B cell (primary cell): Measurements from ENCODE around the gene RPH3AL. TPM values are rescaled to one million over a fixed set of nuclear protein-coding genes. Genes with fewer than 3 reads are reported as not detected.
"Not testable (repeated sequence)": the region's sequence is repeated elsewhere in the genome, so short reads cannot be mapped to it uniquely, and the experiment has no call there.

Experiments
- ATAC-seq: fragments of 200-7000 bp; cut with Tn5 transposase; one replicate; pipeline ENCODE4 v1.10.0; 2021; ENCODE audit warnings: low read depth, mild to moderate bottlenecking, moderate number of reproducible peaks, moderate library complexity
- CTCF ChIA-PET: fragments of 350-600 bp; sonication (Branson Sonifier 250); formaldehyde crosslinking; loops from one replicate; lab custom pipeline; 2021; ENCODE audit warnings: antibody characterized with exemption, inconsistent platforms; lab: Charles Lee
- POLR2A ChIA-PET: fragments of 350-600 bp; sonication (Branson Sonifier 250); formaldehyde crosslinking; loops from one replicate; lab custom pipeline; 2021; ENCODE audit warnings: antibody characterized with exemption; lab: Charles Lee
- DNase-seq: peaks from one replicate; pipeline ENCODE4 v3.0.0; 2013
- H2AFZ ChIP-seq: 2 replicates; pipeline ENCODE4 v1.6.1; 2012; ENCODE audit warnings: mild to moderate bottlenecking, low read depth, low read length; ENCODE audit not compliant: insufficient read depth, poor library complexity, severe bottlenecking
- H3K27ac ChIP-seq, 2 donors: 1 replicate in 1 of 2; 2 replicates in 1 of 2; pipeline ENCODE4 v1.5.1; 2012 to 2013; ENCODE audit warnings: low read length in 2 of 2, mild to moderate bottlenecking in 2 of 2, moderate library complexity in 1 of 2
- H3K27me3 ChIP-seq, 4 experiments: fragments of 200-600 bp in 1 of 4; sonication (generic) in 1 of 4; replicated peaks in 1 of 4; 1 replicate in 2 of 4; 2 replicates in 2 of 4; pipeline versions ENCODE4 v1.6.1 to v1.7.0; 2013 to 2016; ENCODE audit warnings: low read length in 3 of 4, mild to moderate bottlenecking in 2 of 4, mixed read lengths in 1 of 4, moderate library complexity in 1 of 4; ENCODE audit not compliant: insufficient read depth in 4 of 4, control insufficient read depth in 3 of 4; ENCODE audit errors: control extremely low read depth in 1 of 4
- H3K36me3 ChIP-seq, 2 experiments: replicated peaks in 1 of 2; 1 replicate in 1 of 2; 2 replicates in 1 of 2; pipeline versions ENCODE4 v1.6.1 to v1.7.1; 2013; ENCODE audit warnings: low read length in 1 of 2; ENCODE audit not compliant: insufficient read depth in 2 of 2, control insufficient read depth in 1 of 2; ENCODE audit errors: control extremely low read depth in 1 of 2, extremely low read depth in 1 of 2
- H3K4me1 ChIP-seq, 2 donors: fragments of 200-600 bp in 1 of 2; sonication (generic) in 1 of 2; 1 replicate in 1 of 2; 2 replicates in 1 of 2; pipeline versions ENCODE4 v1.5.1 to v1.6.1; 2013 to 2017; ENCODE audit warnings: low read length in 2 of 2; ENCODE audit not compliant: control insufficient read depth in 2 of 2, insufficient read depth in 2 of 2
- H3K4me2 ChIP-seq: replicated peaks from 2 replicates; pipeline ENCODE3; 2012; ENCODE audit warnings: mild to moderate bottlenecking, low read depth, low read length; ENCODE audit not compliant: poor library complexity, severe bottlenecking
- H3K4me3 ChIP-seq, 5 experiments: fragments of 200-600 bp in 1 of 5; sonication (generic) in 1 of 5; 1 replicate in 3 of 5; 2 replicates in 2 of 5; pipeline versions ENCODE4 v1.5.1 to v1.7.0; 2011 to 2016; ENCODE audit warnings: low read length in 4 of 5, mild to moderate bottlenecking in 4 of 5, low read depth in 2 of 5, control low read depth in 1 of 5, moderate library complexity in 1 of 5; ENCODE audit not compliant: insufficient read depth in 1 of 5; ENCODE audit errors: control extremely low read depth in 1 of 5, extremely low read depth in 1 of 5
- H3K79me2 ChIP-seq: fragments of 200-600 bp; sonication (generic); one replicate; pipeline ENCODE4 v1.6.0; 2016; ENCODE audit warnings: low read length; ENCODE audit not compliant: control insufficient read depth, insufficient read depth
- H3K9ac ChIP-seq: fragments of 200-600 bp; sonication (generic); 2 replicates; pipeline ENCODE4 v1.6.1; 2017; ENCODE audit warnings: mild to moderate bottlenecking, low read length, moderate library complexity
- H3K9me3 ChIP-seq, 3 donors: one replicate each; pipeline versions ENCODE4 v1.6.1 to v1.7.1; 2013; ENCODE audit warnings: low read length in 2 of 3; ENCODE audit not compliant: control insufficient read depth in 2 of 3, insufficient read depth in 1 of 3; ENCODE audit errors: control extremely low read depth in 1 of 3
- H4K20me1 ChIP-seq: 2 replicates; pipeline ENCODE4 v1.6.0; 2012; ENCODE audit warnings: mild to moderate bottlenecking, low read length; ENCODE audit not compliant: insufficient read depth, control insufficient read depth, poor library complexity, severe bottlenecking
- H3K27ac Mint-ChIP-seq: one replicate; pipeline ENCODE4 v1.8.0; 2021; ENCODE audit warnings: mixed read lengths
- H3K27me3 Mint-ChIP-seq: one replicate; pipeline ENCODE4 v1.8.0; 2021; ENCODE audit warnings: mixed read lengths
- H3K4me1 Mint-ChIP-seq: one replicate; pipeline ENCODE4 v1.8.0; 2021; ENCODE audit warnings: mixed read lengths
- H3K4me3 Mint-ChIP-seq: one replicate; pipeline ENCODE4 v1.8.0; 2021; ENCODE audit warnings: mixed read lengths
- H3K9me3 Mint-ChIP-seq: one replicate; pipeline ENCODE4 v1.8.0; 2022; ENCODE audit warnings: mixed read lengths; ENCODE audit not compliant: insufficient read depth
- CTCF ChIP-seq: fragments of 200-600 bp; IDR thresholded peaks from one replicate; pipeline ENCODE4 v1.8.0; 2022; ENCODE audit warnings: antibody characterized with exemption, mild to moderate bottlenecking
- EZH2 ChIP-seq: IDR thresholded peaks from 2 replicates; pipeline ENCODE4 v1.6.1; 2012; ENCODE audit warnings: borderline replicate concordance, low read depth, mild to moderate bottlenecking, moderate library complexity, low read length; ENCODE audit not compliant: insufficient read depth, poor library complexity, severe bottlenecking
- WGBS: methylation state at CpG from one replicate; pipeline ENCODE4 v1.1.5; 2013; ENCODE audit warnings: missing lambda C conversion rate; ENCODE audit not compliant: insufficient coverage; 5-methylcytosine and 5-hydroxymethylcytosine counted together
- intact Hi-C: fragments of 100-400 bp; cut with micrococcal nuclease; formaldehyde crosslinking; loops from one replicate; pipeline ENCODE4 v1.10.0; 2022
- polyA plus RNA-seq: library from polyadenylated mRNA; depleted of rRNA; stranded (reverse); fragments of >200 nt; gene quantifications from 2 replicates; pipeline ENCODE4 v1.2.3, GENCODE V29; 2012
- total RNA-seq, 2 donors: library from RNA; stranded (reverse); fragments of 120-200 nt in 1 of 2; gene quantifications; 1 replicate in 1 of 2; 2 replicates in 1 of 2; pipeline versions ENCODE4 v1.2.3 to v1.2.4, GENCODE V29; 2013 to 2022

Gene RPH3AL
- total and polyA plus RNA-seq, 2 donors (not counting 1 experiment from before 2014, with no cell fraction given) = 10.8 to 13.3 TPM

- H3K27ac Mint-ChIP-seq, H3K9me3 Mint-ChIP-seq, H3K4me1 Mint-ChIP-seq, H3K4me1 ChIP-seq, POLR2A ChIA-PET, H3K9me3 ChIP-seq, intact Hi-C loops, H3K4me2 ChIP-seq, CTCF ChIA-PET, ATAC-seq, H3K4me3 Mint-ChIP-seq, H3K36me3 ChIP-seq, H3K4me3 ChIP-seq, DNase-seq, H3K27ac ChIP-seq, H3K79me2 ChIP-seq, H4K20me1 ChIP-seq, H2AFZ ChIP-seq, H3K9ac ChIP-seq: not testable (repeated sequence)
- peaks cover 0 to 24% (median 0%) of the 10 kb centered on the region in 4 experiments for H3K27me3 ChIP-seq
- WGBS = 68% methylated on average over 5 of the region's 16 CpGs
- H3K27me3 Mint-ChIP-seq = peaks cover 19% of the 10 kb centered on the region
Observed at GRCh38 chr17:201257-201656, 151.3 kb downstream of the RPH3AL start.

GRCh38 chr17:200586-200985 lies 152.0 kb downstream of the RPH3AL start:
- Mint-ChIP-seq H3K9me3 (no peaks in the 10 kb centered on the region), H3K4me1 (no peaks in the 10 kb centered on the region), H3K4me3 (no peak overlapping the region), H3K27ac (no peak overlapping the region), H3K27me3 (peaks cover 19% of the 10 kb centered on the region)
- Histone ChIP-seq H3K4me1 (no peaks in the 10 kb centered on the region), H3K36me3 (no peaks in the 10 kb centered on the region), H3K9ac (no peak overlapping the region), H2AFZ (no peak overlapping the region), H4K20me1 (no peaks in the 10 kb centered on the region), H3K4me3 (no peak overlapping the region), H3K79me2 (no peaks in the 10 kb centered on the region), H3K27ac (no peak overlapping the region), H3K4me2 (no peak overlapping the region), H3K27me3 (peaks cover 0 to 24% (median 0%) of the 10 kb centered on the region in 4 experiments), H3K9me3 (peaks cover 0 to 8% (median 0%) of the 10 kb centered on the region in 3 donors)
- ChIA-PET CTCF (no interaction called here), POLR2A (no interaction called here)
- intact Hi-C loops = no loop called here
- TF ChIP-seq EZH2 = no peak
- TF ChIP-seq CTCF = no peak
- DNase-seq (no peak), ATAC-seq (no peak)
- WGBS = 95% methylated on average over 10 of the region's 10 CpGs
